Cortex of kidney (tissue), 1 donor: ENCODE measurements around the gene WWOX.

Source experiments
- DNase-seq: peaks from one replicate; lab custom pipeline; 2025; lab: John Stamatoyannopoulos, UW

WWOX gene

GRCh38 chr16:78362524-78363135 lies 263.2 kb downstream of the WWOX start:
- DNase-seq, result no peak

GRCh38 chr16:78363843-78364555 lies 264.5 kb downstream of the WWOX start:
- DNase-seq, result no peak

GRCh38 chr16:78364556-78364880 lies 265.1 kb downstream of the WWOX start:
- no peak for DNase-seq

- no peak for DNase-seq
Measured at GRCh38 chr16:78365366-78365765, 265.9 kb downstream of the WWOX start.

GRCh38 chr16:78368121-78369102 lies 269.0 kb downstream of the WWOX start:
- no peak for DNase-seq

- DNase-seq, result no peak
Measured at GRCh38 chr16:78372277-78372676, 272.8 kb downstream of the WWOX start.

GRCh38 chr16:78375055-78375679 lies 275.7 kb downstream of the WWOX start:
- DNase-seq, result no peak

- DNase-seq, result no peak
Measured at GRCh38 chr16:78376452-78376851, 277.0 kb downstream of the WWOX start.

- no peak for DNase-seq
Measured at GRCh38 chr16:78377312-78377711, 277.9 kb downstream of the WWOX start.

- DNase-seq, result no peak
Measured at GRCh38 chr16:78381060-78381459, 281.6 kb downstream of the WWOX start.

- DNase-seq, result no peak
Measured at GRCh38 chr16:78383118-78383517, 283.7 kb downstream of the WWOX start.

GRCh38 chr16:78385086-78385805 lies 285.8 kb downstream of the WWOX start:
- DNase-seq, result no peak

GRCh38 chr16:78386557-78387324 lies 287.3 kb downstream of the WWOX start:
- no peak for DNase-seq

GRCh38 chr16:78389009-78389498 lies 289.6 kb downstream of the WWOX start:
- no peak for DNase-seq

GRCh38 chr16:78390092-78390491 lies 290.6 kb downstream of the WWOX start:
- DNase-seq, result no peak

GRCh38 chr16:78390508-78391324 lies 291.3 kb downstream of the WWOX start:
- DNase-seq, result no peak

- DNase-seq, result no peak
Measured at GRCh38 chr16:78392585-78393195, 293.2 kb downstream of the WWOX start.

GRCh38 chr16:78395035-78395434 lies 295.6 kb downstream of the WWOX start:
- DNase-seq, result no peak

- DNase-seq, result no peak
Measured at GRCh38 chr16:78396046-78396445, 296.6 kb downstream of the WWOX start.
